ENCODE measurements around the gene KIN.

GRCh38 chr10:7702288-7702812, 85.4 kb downstream of the KIN start:
- TF ChIP-seq, protein P1, sequence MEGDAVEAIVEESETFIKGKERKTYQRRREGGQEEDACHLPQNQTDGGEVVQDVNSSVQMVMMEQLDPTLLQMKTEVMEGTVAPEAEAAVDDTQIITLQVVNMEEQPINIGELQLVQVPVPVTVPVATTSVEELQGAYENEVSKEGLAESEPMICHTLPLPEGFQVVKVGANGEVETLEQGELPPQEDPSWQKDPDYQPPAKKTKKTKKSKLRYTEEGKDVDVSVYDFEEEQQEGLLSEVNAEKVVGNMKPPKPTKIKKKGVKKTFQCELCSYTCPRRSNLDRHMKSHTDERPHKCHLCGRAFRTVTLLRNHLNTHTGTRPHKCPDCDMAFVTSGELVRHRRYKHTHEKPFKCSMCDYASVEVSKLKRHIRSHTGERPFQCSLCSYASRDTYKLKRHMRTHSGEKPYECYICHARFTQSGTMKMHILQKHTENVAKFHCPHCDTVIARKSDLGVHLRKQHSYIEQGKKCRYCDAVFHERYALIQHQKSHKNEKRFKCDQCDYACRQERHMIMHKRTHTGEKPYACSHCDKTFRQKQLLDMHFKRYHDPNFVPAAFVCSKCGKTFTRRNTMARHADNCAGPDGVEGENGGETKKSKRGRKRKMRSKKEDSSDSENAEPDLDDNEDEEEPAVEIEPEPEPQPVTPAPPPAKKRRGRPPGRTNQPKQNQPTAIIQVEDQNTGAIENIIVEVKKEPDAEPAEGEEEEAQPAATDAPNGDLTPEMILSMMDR (IDR thresholded peaks at IDR 0.05): no peak
- TF ChIP-seq EZH2phosphoT487 (IDR thresholded peaks at IDR 0.05) (no peak), EZH2 (IDR thresholded peaks at IDR 0.05) (no peak)
